ENCODE results near the gene MRPS17. TPM values are rescaled to one million over a fixed set of nuclear protein-coding genes. Genes with fewer than 3 reads are reported as not detected.
"Not testable (repeated sequence)": the region's sequence is repeated elsewhere in the genome, so short reads cannot be mapped to it uniquely, and the experiment has no call there.

MRPS17 gene
- total and polyA plus RNA-seq, 8 donors, result 5.4 to 8.6 (median 7.2) TPM

- H3K4me1 ChIP-seq, result no peaks in the 10 kb centered on the region
- no peaks in the 10 kb centered on the region for H3K27me3 ChIP-seq
- no peak overlapping the region for H3K27ac ChIP-seq
- H3K36me3 ChIP-seq, result peaks cover 0 to 1% (median 0%) of the 10 kb centered on the region in 3 donors
- ATAC-seq, result no peak
- DNase-seq, result no peak
- no peak overlapping the region for H3K4me3 ChIP-seq
- no peak for TF ChIP-seq CTCF (IDR thresholded peaks at IDR 0.05)
- H3K9me3 ChIP-seq, result no peaks in the 10 kb centered on the region
- 94 to 96% methylated on average over 5 of the region's 5 CpGs for WGBS, 2 donors
- FAIRE-seq, result no peak
- intact Hi-C loops (cut with DNase I), result no loop called here
Observed at GRCh38 chr7:55928006-55928767, 23.5 kb upstream of the MRPS17 start.

- FAIRE-seq (no peak), ATAC-seq (no peak), DNase-seq (no peak)
- Histone ChIP-seq H3K9me3 (peaks cover 0 to 2% (median 0%) of the 10 kb centered on the region in 4 donors), H3K36me3 (no peaks in the 10 kb centered on the region), H3K4me1 (no peaks in the 10 kb centered on the region), H3K4me3 (no peak overlapping the region), H3K27ac (no peak overlapping the region), H3K27me3 (no peaks in the 10 kb centered on the region)
- intact Hi-C loops (cut with DNase I), result no loop called here
- no peak for TF ChIP-seq CTCF (IDR thresholded peaks at IDR 0.05)
- WGBS, 2 donors, result 73 to 75% methylated on average over 5 of the region's 5 CpGs
Observed at GRCh38 chr7:55931421-55932151, 20.1 kb upstream of the MRPS17 start.

- FAIRE-seq (no peak), ATAC-seq (no peak), DNase-seq (no peak)
- peaks cover 0 to 9% (median 3%) of the 10 kb centered on the region in 4 donors for H3K9me3 ChIP-seq
- peaks cover 0 to 6% (median 5%) of the 10 kb centered on the region in 3 donors for H3K36me3 ChIP-seq
- no peak overlapping the region for H3K4me3 ChIP-seq
- intact Hi-C loops (cut with DNase I), result no loop called here
- no peak overlapping the region for H3K27ac ChIP-seq
- H3K4me1 ChIP-seq, result no peaks in the 10 kb centered on the region
- TF ChIP-seq CTCF (IDR thresholded peaks at IDR 0.05), result no peak
- 88 to 93% methylated on average over 7 of the region's 7 CpGs for WGBS, 2 donors
- H3K27me3 ChIP-seq, result no peaks in the 10 kb centered on the region
Observed at GRCh38 chr7:55939514-55940123, 12.1 kb upstream of the MRPS17 start.

GRCh38 chr7:55946545-55946944 lies 5.1 kb upstream of the MRPS17 start:
- TF ChIP-seq CTCF (IDR thresholded peaks at IDR 0.05), result no peak
- no peaks in the 10 kb centered on the region for H3K36me3 ChIP-seq
- no peak overlapping the region for H3K27ac ChIP-seq
- no peaks in the 10 kb centered on the region for H3K27me3 ChIP-seq
- H3K9me3 ChIP-seq, result no peaks in the 10 kb centered on the region
- no peak overlapping the region for H3K4me3 ChIP-seq
- WGBS, 2 donors, result 84 to 88% methylated on average over 5 of the region's 5 CpGs
- FAIRE-seq (no peak), ATAC-seq (no peak), DNase-seq (no peak)
- H3K4me1 ChIP-seq, result no peaks in the 10 kb centered on the region
- intact Hi-C loops (cut with DNase I), result no loop called here

- intact Hi-C loops (cut with DNase I); ATAC-seq; DNase-seq; H3K27me3 ChIP-seq; H3K36me3 ChIP-seq; FAIRE-seq; H3K9me3 ChIP-seq; H3K4me1 ChIP-seq: not testable (repeated sequence)
- peak overlapping the region in 3 of 4 donors; percentile 63 to 74 (median 67) for H3K27ac ChIP-seq
- H3K4me3 ChIP-seq, result peak overlapping the region; percentile 59 to 83 (median 68)
- 29 to 32% methylated on average over 19 of the region's 19 CpGs for WGBS, 2 donors
Observed at GRCh38 chr7:55952352-55952671, 635 bp downstream of the MRPS17 start.

Data from pancreas (tissue), 10 donors.